HepG2 (cell line): ENCODE results near the gene TXNIP. TPM values are rescaled to one million over a fixed set of nuclear protein-coding genes. Genes with fewer than 3 reads are reported as not detected.

ENCODE experiments used
- ATF7-NPFF ChIP-seq: sonication (generic); formaldehyde crosslinking; IDR thresholded peaks from 2 replicates; pipeline ENCODE4 v1.8.1; 2023; ENCODE audit warnings: mild to moderate bottlenecking, low read depth, missing genetic modification reagents, moderate library complexity
- BORCS8-MEF2B ChIP-seq: sonication (generic); formaldehyde crosslinking; IDR thresholded peaks from 2 replicates; pipeline ENCODE4 v1.8.0; 2022; ENCODE audit warnings: mild to moderate bottlenecking, missing genetic modification reagents
- FOXP4 ChIP-seq: sonication (generic); formaldehyde crosslinking; IDR thresholded peaks from 2 replicates; pipeline ENCODE4 v1.4.0; 2020; ENCODE audit warnings: missing genetic modification reagents
- GATA4 ChIP-seq: sonication (generic); IDR thresholded peaks from 2 replicates; pipeline ENCODE4 v1.6.1; 2016; ENCODE audit warnings: antibody characterized with exemption, low read depth, borderline replicate concordance
- HMG20A ChIP-seq: IDR thresholded peaks from 2 replicates; pipeline ENCODE4 v1.6.1; 2016; ENCODE audit warnings: borderline replicate concordance
- HNRNPLL ChIP-seq: fragments of 200-400 bp; formaldehyde crosslinking; IDR thresholded peaks from 2 replicates; pipeline ENCODE4 v1.6.1; 2017; ENCODE audit warnings: mild to moderate bottlenecking, low read depth, low read length; ENCODE audit not compliant: poor library complexity, severe bottlenecking
- KAT7 ChIP-seq: IDR thresholded peaks from 2 replicates; pipeline ENCODE4 v1.6.1; 2018; ENCODE audit warnings: borderline replicate concordance, missing compliant biosample characterization
- KDM5B ChIP-seq: sonication (generic); formaldehyde crosslinking; IDR thresholded peaks from 2 replicates; pipeline ENCODE4 v1.4.0; 2020; ENCODE audit warnings: missing genetic modification reagents, mild to moderate bottlenecking, borderline replicate concordance
- MED1 ChIP-seq: sonication (generic); formaldehyde crosslinking; IDR thresholded peaks from 2 replicates; pipeline ENCODE4 v1.4.0; 2020; ENCODE audit warnings: missing genetic modification reagents
- PHF8 ChIP-seq: sonication (generic); formaldehyde crosslinking; IDR thresholded peaks from 2 replicates; pipeline ENCODE4 v1.5.0; 2020; ENCODE audit warnings: missing genetic modification reagents
- PITX1 ChIP-seq: sonication (generic); formaldehyde crosslinking; IDR thresholded peaks from 2 replicates; pipeline ENCODE4 v1.5.1; 2020; ENCODE audit warnings: mild to moderate bottlenecking, missing genetic modification reagents
- POGZ ChIP-seq: sonication (generic); formaldehyde crosslinking; IDR thresholded peaks from 2 replicates; pipeline ENCODE4 v1.4.0; 2020; ENCODE audit warnings: mild to moderate bottlenecking, missing genetic modification reagents
- RBFOX2 ChIP-seq: fragments of 200-400 bp; formaldehyde crosslinking; IDR thresholded peaks from 2 replicates; pipeline ENCODE4 v1.6.1; 2017; ENCODE audit warnings: low read depth, mild to moderate bottlenecking, low read length
- RNF2 ChIP-seq: fragments of 450-650 bp; conservative IDR thresholded peaks from 2 replicates; pipeline ENCODE4 v1.6.1; 2016; ENCODE audit warnings: low read depth
- SALL1 ChIP-seq: sonication (generic); formaldehyde crosslinking; IDR thresholded peaks from 2 replicates; pipeline ENCODE4 v1.8.0; 2022; ENCODE audit warnings: mild to moderate bottlenecking, missing genetic modification reagents
- SNAPC2 ChIP-seq: sonication (generic); formaldehyde crosslinking; IDR thresholded peaks from 2 replicates; pipeline ENCODE4 v1.8.1; 2022; ENCODE audit warnings: mild to moderate bottlenecking, missing genetic modification reagents
- WIZ ChIP-seq: sonication (generic); formaldehyde crosslinking; IDR thresholded peaks from 2 replicates; pipeline ENCODE4 v1.5.1; 2020; ENCODE audit warnings: mild to moderate bottlenecking, missing genetic modification reagents
- XRCC5 ChIP-seq: fragments of 200-400 bp; formaldehyde crosslinking; optimal IDR thresholded peaks from 2 replicates; pipeline ENCODE3; 2017; ENCODE audit warnings: mild to moderate bottlenecking, low read length
- ZBTB7B ChIP-seq: sonication (generic); formaldehyde crosslinking; IDR thresholded peaks from 2 replicates; pipeline ENCODE4 v1.4.0; 2020; ENCODE audit warnings: missing genetic modification reagents
- ZNF607 ChIP-seq: sonication (generic); formaldehyde crosslinking; IDR thresholded peaks from 2 replicates; pipeline ENCODE4 v1.5.1; 2020; ENCODE audit warnings: missing genetic modification reagents, mild to moderate bottlenecking, borderline replicate concordance
- ZZZ3 ChIP-seq: sonication (generic); formaldehyde crosslinking; IDR thresholded peaks from 2 replicates; pipeline ENCODE4 v1.4.0; 2020; ENCODE audit warnings: missing genetic modification reagents, mild to moderate bottlenecking, borderline replicate concordance
- polyA plus RNA-seq, 8 experiments: library from polyadenylated mRNA; depleted of rRNA in 3 of 8; stranded (reverse) in 7 of 8; unstranded in 1 of 8; fragments of >200 nt; fragmentation: Illumina TruSeq in 4 of 8; extraction: Trizol in 4 of 8; gene quantifications; 2 replicates each; pipeline versions ENCODE4 v1.2.1 to v1.2.3, GENCODE V29; 2011 to 2016; ENCODE audit warnings: low read depth in 4 of 8, missing spikeins in 1 of 8, mixed read lengths in 1 of 8; ENCODE audit not compliant: insufficient read depth in 1 of 8
- total RNA-seq, 5 experiments: library from RNA; depleted of rRNA; stranded (reverse); fragments of >200 nt; fragmentation: Illumina TruSeq; extraction: Trizol; gene quantifications; 2 replicates each; pipeline ENCODE4 v1.2.3, GENCODE V29; 2016; ENCODE audit warnings: low read depth in 1 of 5
- TF ChIP-seq, protein P1 (sequence below): IDR thresholded peaks from 2 replicates; pipeline ENCODE4 v1.6.1; 2016; ENCODE audit warnings: low read depth, control low read depth
- TF ChIP-seq, protein P2 (sequence below): sonication (generic); formaldehyde crosslinking; IDR thresholded peaks from 2 replicates; pipeline ENCODE4 v1.5.1; 2020; ENCODE audit warnings: missing genetic modification reagents, mild to moderate bottlenecking, borderline replicate concordance

The TXNIP gene
- total and polyA plus RNA-seq, 2 of the 13 experiments (the other 11 are each of a cell fraction or from before 2014, with no cell fraction given): 24.4 to 237 TPM

DNA sequence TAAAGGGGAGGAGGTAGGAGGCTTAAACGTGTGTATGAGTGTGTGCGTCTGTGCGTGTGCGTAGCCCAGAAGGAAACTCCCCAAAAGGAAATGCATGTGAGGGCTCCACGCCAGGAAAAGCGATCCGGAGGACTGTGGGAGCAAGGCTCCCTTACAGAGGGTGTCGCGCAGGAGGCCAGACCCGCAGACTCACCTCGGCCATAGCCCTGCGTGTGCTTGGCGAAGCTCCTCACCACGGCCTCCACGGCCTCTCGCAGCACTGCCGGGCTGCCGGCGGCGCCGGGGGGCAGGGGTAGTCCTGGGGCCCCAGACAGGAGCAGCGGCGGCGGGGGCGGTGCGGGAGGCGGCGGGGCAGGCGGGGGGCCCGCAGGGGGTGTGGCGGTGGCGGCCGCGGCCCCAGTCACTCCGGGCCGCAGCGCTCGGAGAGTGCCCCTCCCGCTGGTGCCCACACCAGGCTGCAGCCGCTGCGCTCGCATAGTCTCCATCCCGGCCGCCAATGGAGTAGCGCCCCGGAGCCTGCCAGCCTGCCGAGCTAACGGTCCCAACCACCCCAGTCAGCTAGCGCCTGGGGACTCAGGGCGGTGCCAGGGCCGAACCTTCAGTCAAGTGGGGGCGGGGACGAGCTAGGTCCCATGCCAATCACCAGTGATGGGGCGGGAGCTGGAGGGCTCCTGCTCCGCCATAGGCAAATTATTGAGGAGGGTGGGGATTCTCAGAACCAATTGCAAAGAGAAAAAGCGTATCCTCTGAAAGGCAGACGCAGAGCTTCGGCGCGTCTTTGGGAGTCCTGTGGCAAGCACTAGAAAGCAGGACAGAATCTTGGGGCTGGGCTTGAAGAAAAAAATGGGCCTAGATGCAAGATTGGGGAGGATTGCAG lies 38.7 kb downstream of the TXNIP start, which contains the start of gene LIX1L (continued):
- TF ChIP-seq ZNF607 (CRISPR knock-in tag) (peak; percentile 72; the same call in 1 of the 2 replicates), KDM5B (CRISPR knock-in tag) (peak; percentile 84), SNAPC2 (CRISPR knock-in tag) (0 out of 2 replicates have a peak, but pooled peaks have one; percentile 37), MED1 (CRISPR knock-in tag) (peak; percentile 40; the same call in 1 of the 2 replicates), POGZ (CRISPR knock-in tag) (peak; percentile 51; the same call in 1 of the 2 replicates), HNRNPLL (peak; percentile 98), ATF7-NPFF (CRISPR knock-in tag) (peak; percentile 66; the same call in 1 of the 2 replicates), XRCC5 (peak; percentile 41), HMG20A (CRISPR knock-in tag) (0 out of 2 replicates have a peak, but pooled peaks have one; percentile 13), ZZZ3 (CRISPR knock-in tag) (no peak), ZBTB7B (CRISPR knock-in tag) (0 out of 2 replicates have a peak, but pooled peaks have one; percentile 50), FOXP4 (CRISPR knock-in tag) (no peak), SALL1 (peak; percentile 43; the same call in 1 of the 2 replicates), PHF8 (CRISPR knock-in tag) (peak; percentile 75), KAT7 (no peak; the same call in 1 of the 2 replicates), GATA4 (peak; percentile 15; the same call in 1 of the 2 replicates), RBFOX2 (peak; percentile 79), RNF2 (no peak), BORCS8-MEF2B (CRISPR knock-in tag) (peak; percentile 39; the same call in 1 of the 2 replicates), WIZ (CRISPR knock-in tag) (no peak), PITX1 (CRISPR knock-in tag) (no peak)
- TF ChIP-seq, protein P1, sequence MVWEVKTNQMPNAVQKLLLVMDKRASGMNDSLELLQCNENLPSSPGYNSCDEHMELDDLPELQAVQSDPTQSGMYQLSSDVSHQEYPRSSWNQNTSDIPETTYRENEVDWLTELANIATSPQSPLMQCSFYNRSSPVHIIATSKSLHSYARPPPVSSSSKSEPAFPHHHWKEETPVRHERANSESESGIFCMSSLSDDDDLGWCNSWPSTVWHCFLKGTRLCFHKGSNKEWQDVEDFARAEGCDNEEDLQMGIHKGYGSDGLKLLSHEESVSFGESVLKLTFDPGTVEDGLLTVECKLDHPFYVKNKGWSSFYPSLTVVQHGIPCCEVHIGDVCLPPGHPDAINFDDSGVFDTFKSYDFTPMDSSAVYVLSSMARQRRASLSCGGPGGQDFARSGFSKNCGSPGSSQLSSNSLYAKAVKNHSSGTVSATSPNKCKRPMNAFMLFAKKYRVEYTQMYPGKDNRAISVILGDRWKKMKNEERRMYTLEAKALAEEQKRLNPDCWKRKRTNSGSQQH (CRISPR knock-in tag): peak; percentile 76
- TF ChIP-seq, protein P2, sequence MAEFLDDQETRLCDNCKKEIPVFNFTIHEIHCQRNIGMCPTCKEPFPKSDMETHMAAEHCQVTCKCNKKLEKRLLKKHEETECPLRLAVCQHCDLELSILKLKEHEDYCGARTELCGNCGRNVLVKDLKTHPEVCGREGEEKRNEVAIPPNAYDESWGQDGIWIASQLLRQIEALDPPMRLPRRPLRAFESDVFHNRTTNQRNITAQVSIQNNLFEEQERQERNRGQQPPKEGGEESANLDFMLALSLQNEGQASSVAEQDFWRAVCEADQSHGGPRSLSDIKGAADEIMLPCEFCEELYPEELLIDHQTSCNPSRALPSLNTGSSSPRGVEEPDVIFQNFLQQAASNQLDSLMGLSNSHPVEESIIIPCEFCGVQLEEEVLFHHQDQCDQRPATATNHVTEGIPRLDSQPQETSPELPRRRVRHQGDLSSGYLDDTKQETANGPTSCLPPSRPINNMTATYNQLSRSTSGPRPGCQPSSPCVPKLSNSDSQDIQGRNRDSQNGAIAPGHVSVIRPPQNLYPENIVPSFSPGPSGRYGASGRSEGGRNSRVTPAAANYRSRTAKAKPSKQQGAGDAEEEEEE (CRISPR knock-in tag): no peak
